Esophagus squamous epithelium (tissue), 4 donors: Measurements from ENCODE around the gene SCARB1.

Source experiments
- CTCF ChIP-seq, 6 experiments: fragments of 450-650 bp in 4 of 6; fragments of 200-600 bp in 2 of 6; sonication (generic) in 2 of 6; IDR thresholded peaks; one replicate each; pipeline ENCODE4 v1.5.1; 2016 to 2019; ENCODE audit warnings: antibody characterized with exemption in 6 of 6, mild to moderate bottlenecking in 4 of 6, moderate library complexity in 4 of 6
- POLR2A ChIP-seq, 4 donors: fragments of 450-650 bp; IDR thresholded peaks; one replicate each; pipeline ENCODE4 v1.6.1; 2017; ENCODE audit warnings: antibody characterized with exemption in 4 of 4, mild to moderate bottlenecking in 4 of 4, moderate library complexity in 3 of 4

DNA sequence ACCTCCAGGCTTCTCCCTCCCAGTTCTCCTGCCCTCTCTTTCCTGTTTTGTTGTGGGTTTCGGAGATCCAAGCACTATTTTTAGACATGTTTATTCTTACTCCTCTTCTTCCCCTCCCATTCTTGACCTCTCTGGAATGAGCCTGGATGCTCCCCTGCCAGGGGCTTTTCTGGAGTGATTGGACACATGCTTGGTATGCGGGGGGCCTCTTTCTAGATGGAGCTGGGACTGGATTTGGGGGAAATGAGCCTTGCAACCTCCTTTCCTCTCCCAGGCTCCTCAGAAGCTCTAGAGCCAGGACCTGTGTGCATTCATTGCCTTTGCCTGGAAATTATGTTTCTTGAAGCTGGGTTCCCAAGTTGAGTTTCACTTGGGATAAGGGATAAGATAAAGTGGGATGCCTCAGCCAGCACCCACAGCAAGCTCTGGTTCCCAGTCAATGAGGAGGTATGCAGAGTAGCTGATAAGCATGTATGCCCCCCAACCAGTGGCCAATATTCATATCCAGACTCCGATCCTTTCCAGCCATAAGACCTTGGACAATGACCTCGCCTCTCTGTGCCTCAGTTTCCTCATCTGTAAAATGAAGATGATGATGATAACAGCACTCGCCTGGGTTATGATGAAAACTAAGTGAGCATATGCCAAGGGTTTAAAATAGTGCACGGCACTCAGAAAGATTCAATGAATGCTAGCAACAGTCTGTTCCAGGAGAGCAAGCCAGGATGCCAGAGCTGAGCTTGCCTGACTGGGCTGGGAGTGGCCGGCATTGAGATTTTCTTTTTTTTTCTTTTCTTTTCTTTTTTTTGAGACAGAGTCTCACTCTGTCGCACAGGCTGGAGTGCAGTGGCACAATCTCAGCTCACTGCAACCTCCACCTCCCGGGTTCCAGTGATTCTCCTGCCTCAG is 97.8 kb downstream of the SCARB1 start:
- TF ChIP-seq CTCF (IDR thresholded peaks at IDR 0.05) (no peak), POLR2A (IDR thresholded peaks at IDR 0.05) (no peak)
